SK-N-SH (cell line): ENCODE data around the gene ATG4B.

ENCODE experiments used
- EP300 ChIP-seq, 2 experiments: IDR thresholded peaks; 2 replicates each; pipeline versions ENCODE4 v1.4.0 to v1.6.1; 2012; ENCODE audit warnings: borderline replicate concordance in 1 of 2, low read depth in 1 of 2, low read length in 1 of 2
- NRF1 ChIP-seq: IDR thresholded peaks from 2 replicates; pipeline ENCODE4 v1.6.1; 2012; ENCODE audit warnings: low read depth, mild to moderate bottlenecking, low read length
- POLR2AphosphoS5 ChIP-seq: IDR thresholded peaks from 2 replicates; pipeline ENCODE4 v1.6.1; 2012; ENCODE audit warnings: low read depth, low read length
- RAD21 ChIP-seq: IDR thresholded peaks from 2 replicates; pipeline ENCODE4 v1.6.1; 2012; ENCODE audit warnings: mild to moderate bottlenecking, low read length
- TF ChIP-seq, protein P1 (sequence below): IDR thresholded peaks from 2 replicates; pipeline ENCODE4 v1.6.1; 2012; ENCODE audit warnings: mild to moderate bottlenecking, low read depth, low read length, moderate library complexity

DNA sequence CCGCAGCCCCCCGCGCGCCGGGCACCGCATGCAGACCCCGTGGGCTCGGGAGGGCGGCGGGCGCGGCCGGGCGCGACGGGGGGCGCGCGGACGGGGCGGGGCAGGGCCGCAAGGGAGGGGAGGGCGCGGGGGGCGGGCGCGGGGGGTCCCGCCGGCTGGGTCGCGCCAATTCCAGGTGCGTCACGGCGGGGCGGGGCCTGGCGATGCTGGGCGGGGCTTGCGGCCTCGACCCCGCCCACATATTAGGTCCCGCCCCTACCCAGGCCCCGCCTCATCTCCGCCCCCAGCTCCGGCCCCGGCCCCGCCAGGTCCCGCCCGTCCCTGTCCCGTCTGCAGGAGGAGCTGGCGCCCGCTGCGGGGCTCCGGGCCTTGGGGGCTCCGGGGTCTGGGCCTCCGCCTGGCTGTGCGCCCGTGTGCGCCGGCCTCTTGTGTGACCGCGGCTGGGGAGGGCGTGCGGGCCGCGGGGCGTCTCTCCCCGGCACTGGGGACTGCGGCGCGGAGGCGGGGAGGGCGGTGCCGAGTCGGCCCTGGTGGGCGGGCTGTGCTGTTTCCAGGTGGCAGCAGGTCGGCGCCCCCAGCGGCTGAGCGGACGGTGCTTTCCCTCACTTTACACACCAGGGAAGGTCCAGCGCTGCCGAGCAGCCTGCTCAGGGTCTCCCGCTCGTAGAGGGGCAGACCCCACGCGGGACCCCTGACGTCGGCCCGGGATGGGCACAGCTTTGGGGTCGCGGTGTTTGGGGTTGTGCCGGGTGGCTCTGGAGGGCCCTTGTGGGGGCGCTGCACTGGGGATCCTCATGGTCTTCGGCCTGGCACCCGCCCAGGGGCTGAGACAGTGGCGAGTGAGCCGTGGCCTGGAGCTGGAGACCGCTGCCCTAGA, 64.9 kb downstream of the ATG4B start:
- TF ChIP-seq, protein P1, sequence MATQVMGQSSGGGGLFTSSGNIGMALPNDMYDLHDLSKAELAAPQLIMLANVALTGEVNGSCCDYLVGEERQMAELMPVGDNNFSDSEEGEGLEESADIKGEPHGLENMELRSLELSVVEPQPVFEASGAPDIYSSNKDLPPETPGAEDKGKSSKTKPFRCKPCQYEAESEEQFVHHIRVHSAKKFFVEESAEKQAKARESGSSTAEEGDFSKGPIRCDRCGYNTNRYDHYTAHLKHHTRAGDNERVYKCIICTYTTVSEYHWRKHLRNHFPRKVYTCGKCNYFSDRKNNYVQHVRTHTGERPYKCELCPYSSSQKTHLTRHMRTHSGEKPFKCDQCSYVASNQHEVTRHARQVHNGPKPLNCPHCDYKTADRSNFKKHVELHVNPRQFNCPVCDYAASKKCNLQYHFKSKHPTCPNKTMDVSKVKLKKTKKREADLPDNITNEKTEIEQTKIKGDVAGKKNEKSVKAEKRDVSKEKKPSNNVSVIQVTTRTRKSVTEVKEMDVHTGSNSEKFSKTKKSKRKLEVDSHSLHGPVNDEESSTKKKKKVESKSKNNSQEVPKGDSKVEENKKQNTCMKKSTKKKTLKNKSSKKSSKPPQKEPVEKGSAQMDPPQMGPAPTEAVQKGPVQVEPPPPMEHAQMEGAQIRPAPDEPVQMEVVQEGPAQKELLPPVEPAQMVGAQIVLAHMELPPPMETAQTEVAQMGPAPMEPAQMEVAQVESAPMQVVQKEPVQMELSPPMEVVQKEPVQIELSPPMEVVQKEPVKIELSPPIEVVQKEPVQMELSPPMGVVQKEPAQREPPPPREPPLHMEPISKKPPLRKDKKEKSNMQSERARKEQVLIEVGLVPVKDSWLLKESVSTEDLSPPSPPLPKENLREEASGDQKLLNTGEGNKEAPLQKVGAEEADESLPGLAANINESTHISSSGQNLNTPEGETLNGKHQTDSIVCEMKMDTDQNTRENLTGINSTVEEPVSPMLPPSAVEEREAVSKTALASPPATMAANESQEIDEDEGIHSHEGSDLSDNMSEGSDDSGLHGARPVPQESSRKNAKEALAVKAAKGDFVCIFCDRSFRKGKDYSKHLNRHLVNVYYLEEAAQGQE, result no peak
- no peak for TF ChIP-seq EP300 (IDR thresholded peaks at IDR 0.05; ENCODE audit: borderline replicate concordance in 1 of 2, low read depth in 1 of 2, low read length in 1 of 2)
- no peak for TF ChIP-seq RAD21
- no peak for TF ChIP-seq NRF1
- TF ChIP-seq POLR2AphosphoS5, result no peak
